H1 (cell line): ENCODE measurements around the gene CD48. TPM values are rescaled to one million over a fixed set of nuclear protein-coding genes. Genes with fewer than 3 reads are reported as not detected.

ENCODE experiments used
- BRCA1 ChIP-seq: IDR thresholded peaks from 2 replicates; pipeline ENCODE4 v1.6.1; 2012; ENCODE audit warnings: low read depth, low read length, improper control_type of control experiment
- CTBP2 ChIP-seq: IDR thresholded peaks from 2 replicates; pipeline ENCODE4 v1.7.0; 2011; ENCODE audit warnings: borderline replicate concordance, mild to moderate bottlenecking, moderate library complexity, mixed read lengths, low read length; ENCODE audit not compliant: insufficient read depth, insufficient read length
- KDM4A ChIP-seq: IDR thresholded peaks from one replicate; pipeline ENCODE4 v1.7.1; 2012; ENCODE audit warnings: low read depth, mild to moderate bottlenecking, moderate library complexity, low read length, inconsistent platforms; ENCODE audit not compliant: severe bottlenecking
- RBBP5 ChIP-seq: IDR thresholded peaks from 2 replicates; pipeline ENCODE4 v1.7.1; 2012; ENCODE audit warnings: low read depth, mild to moderate bottlenecking, inconsistent platforms, low read length, moderate library complexity, borderline replicate concordance
- polyA plus RNA-seq, 7 experiments: library from polyadenylated mRNA; depleted of rRNA in 3 of 7; stranded (reverse) in 5 of 7; unstranded in 2 of 7; fragments of >200 nt in 5 of 7; fragments of 200-250 nt in 2 of 7; gene quantifications; 1 replicate in 5 of 7; 2 replicates in 1 of 7; 4 replicates in 1 of 7; pipeline versions ENCODE4 v1.2.1 to v1.2.3, GENCODE V29; 2011 to 2013; ENCODE audit warnings: missing spikeins in 2 of 7, mixed read lengths in 2 of 7
- total RNA-seq: library from RNA; stranded (reverse); fragmentation: NEBNext Ultra II Directional; extraction: Animal tissue kit (Norgen Biotek cat#: 25700); gene quantifications from 2 replicates; pipeline ENCODE4 v1.2.1, GENCODE V29; 2021
- TF ChIP-seq, protein P1 (sequence below): fragments of 300-600 bp; sonication (generic); IDR thresholded peaks from 2 replicates; pipeline ENCODE4 v1.7.1; 2012; ENCODE audit warnings: low read length, moderate library complexity, mild to moderate bottlenecking, inconsistent platforms; ENCODE audit not compliant: insufficient replicate concordance

The CD48 gene
- total and polyA plus RNA-seq, 2 of the 8 experiments (the other 6 are each of a cell fraction or from before 2014, with no cell fraction given): 0.08 TPM; not detected in 1

GRCh38 chr1:160755911-160756848, 44.6 kb upstream of the CD48 start (continued):
- TF ChIP-seq, protein P1, sequence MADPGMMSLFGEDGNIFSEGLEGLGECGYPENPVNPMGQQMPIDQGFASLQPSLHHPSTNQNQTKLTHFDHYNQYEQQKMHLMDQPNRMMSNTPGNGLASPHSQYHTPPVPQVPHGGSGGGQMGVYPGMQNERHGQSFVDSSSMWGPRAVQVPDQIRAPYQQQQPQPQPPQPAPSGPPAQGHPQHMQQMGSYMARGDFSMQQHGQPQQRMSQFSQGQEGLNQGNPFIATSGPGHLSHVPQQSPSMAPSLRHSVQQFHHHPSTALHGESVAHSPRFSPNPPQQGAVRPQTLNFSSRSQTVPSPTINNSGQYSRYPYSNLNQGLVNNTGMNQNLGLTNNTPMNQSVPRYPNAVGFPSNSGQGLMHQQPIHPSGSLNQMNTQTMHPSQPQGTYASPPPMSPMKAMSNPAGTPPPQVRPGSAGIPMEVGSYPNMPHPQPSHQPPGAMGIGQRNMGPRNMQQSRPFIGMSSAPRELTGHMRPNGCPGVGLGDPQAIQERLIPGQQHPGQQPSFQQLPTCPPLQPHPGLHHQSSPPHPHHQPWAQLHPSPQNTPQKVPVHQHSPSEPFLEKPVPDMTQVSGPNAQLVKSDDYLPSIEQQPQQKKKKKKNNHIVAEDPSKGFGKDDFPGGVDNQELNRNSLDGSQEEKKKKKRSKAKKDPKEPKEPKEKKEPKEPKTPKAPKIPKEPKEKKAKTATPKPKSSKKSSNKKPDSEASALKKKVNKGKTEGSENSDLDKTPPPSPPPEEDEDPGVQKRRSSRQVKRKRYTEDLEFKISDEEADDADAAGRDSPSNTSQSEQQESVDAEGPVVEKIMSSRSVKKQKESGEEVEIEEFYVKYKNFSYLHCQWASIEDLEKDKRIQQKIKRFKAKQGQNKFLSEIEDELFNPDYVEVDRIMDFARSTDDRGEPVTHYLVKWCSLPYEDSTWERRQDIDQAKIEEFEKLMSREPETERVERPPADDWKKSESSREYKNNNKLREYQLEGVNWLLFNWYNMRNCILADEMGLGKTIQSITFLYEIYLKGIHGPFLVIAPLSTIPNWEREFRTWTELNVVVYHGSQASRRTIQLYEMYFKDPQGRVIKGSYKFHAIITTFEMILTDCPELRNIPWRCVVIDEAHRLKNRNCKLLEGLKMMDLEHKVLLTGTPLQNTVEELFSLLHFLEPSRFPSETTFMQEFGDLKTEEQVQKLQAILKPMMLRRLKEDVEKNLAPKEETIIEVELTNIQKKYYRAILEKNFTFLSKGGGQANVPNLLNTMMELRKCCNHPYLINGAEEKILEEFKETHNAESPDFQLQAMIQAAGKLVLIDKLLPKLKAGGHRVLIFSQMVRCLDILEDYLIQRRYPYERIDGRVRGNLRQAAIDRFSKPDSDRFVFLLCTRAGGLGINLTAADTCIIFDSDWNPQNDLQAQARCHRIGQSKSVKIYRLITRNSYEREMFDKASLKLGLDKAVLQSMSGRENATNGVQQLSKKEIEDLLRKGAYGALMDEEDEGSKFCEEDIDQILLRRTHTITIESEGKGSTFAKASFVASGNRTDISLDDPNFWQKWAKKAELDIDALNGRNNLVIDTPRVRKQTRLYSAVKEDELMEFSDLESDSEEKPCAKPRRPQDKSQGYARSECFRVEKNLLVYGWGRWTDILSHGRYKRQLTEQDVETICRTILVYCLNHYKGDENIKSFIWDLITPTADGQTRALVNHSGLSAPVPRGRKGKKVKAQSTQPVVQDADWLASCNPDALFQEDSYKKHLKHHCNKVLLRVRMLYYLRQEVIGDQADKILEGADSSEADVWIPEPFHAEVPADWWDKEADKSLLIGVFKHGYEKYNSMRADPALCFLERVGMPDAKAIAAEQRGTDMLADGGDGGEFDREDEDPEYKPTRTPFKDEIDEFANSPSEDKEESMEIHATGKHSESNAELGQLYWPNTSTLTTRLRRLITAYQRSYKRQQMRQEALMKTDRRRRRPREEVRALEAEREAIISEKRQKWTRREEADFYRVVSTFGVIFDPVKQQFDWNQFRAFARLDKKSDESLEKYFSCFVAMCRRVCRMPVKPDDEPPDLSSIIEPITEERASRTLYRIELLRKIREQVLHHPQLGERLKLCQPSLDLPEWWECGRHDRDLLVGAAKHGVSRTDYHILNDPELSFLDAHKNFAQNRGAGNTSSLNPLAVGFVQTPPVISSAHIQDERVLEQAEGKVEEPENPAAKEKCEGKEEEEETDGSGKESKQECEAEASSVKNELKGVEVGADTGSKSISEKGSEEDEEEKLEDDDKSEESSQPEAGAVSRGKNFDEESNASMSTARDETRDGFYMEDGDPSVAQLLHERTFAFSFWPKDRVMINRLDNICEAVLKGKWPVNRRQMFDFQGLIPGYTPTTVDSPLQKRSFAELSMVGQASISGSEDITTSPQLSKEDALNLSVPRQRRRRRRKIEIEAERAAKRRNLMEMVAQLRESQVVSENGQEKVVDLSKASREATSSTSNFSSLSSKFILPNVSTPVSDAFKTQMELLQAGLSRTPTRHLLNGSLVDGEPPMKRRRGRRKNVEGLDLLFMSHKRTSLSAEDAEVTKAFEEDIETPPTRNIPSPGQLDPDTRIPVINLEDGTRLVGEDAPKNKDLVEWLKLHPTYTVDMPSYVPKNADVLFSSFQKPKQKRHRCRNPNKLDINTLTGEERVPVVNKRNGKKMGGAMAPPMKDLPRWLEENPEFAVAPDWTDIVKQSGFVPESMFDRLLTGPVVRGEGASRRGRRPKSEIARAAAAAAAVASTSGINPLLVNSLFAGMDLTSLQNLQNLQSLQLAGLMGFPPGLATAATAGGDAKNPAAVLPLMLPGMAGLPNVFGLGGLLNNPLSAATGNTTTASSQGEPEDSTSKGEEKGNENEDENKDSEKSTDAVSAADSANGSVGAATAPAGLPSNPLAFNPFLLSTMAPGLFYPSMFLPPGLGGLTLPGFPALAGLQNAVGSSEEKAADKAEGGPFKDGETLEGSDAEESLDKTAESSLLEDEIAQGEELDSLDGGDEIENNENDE: no peak
- TF ChIP-seq CTBP2 (no peak), KDM4A (no peak), RBBP5 (no peak), BRCA1 (no peak)
